Kidney (tissue), 14 donors: ENCODE data around the gene ENPP6. TPM values are rescaled to one million over a fixed set of nuclear protein-coding genes. Genes with fewer than 3 reads are reported as not detected.
A peak's percentile ranks its signal among the peaks of the same experiment; 100 is the strongest.

Experiments
- DNase-seq, 5 donors: peaks; one replicate each; pipeline ENCODE4 v3.0.0-alpha.2; 2013 to 2020
- FAIRE-seq: peaks from 2 replicates; lab custom pipeline; 2012; peaks lifted over from hg19 to GRCh38; lab: Jason Lieb, UNC
- H3K27ac ChIP-seq, 2 donors: one replicate each; pipeline ENCODE4 v1.7.0; 2013; ENCODE audit warnings: low read depth in 2 of 2, low read length in 2 of 2, inconsistent platforms in 1 of 2
- H3K27me3 ChIP-seq: one replicate; pipeline ENCODE4 v1.7.1; 2013; ENCODE audit warnings: low read length, inconsistent platforms; ENCODE audit not compliant: control insufficient read depth, insufficient read depth
- H3K36me3 ChIP-seq, 3 donors: one replicate each; pipeline versions ENCODE4 v1.7.0 to v1.7.1; 2013; ENCODE audit warnings: low read length in 3 of 3, control low read depth in 1 of 3, inconsistent platforms in 1 of 3; ENCODE audit not compliant: insufficient read depth in 3 of 3, control insufficient read depth in 2 of 3
- H3K4me1 ChIP-seq, 3 donors: one replicate each; pipeline versions ENCODE4 v1.7.0 to v1.7.1; 2013; ENCODE audit warnings: low read length in 3 of 3, inconsistent platforms in 1 of 3, low read depth in 1 of 3; ENCODE audit not compliant: control insufficient read depth in 2 of 3, insufficient read depth in 2 of 3
- H3K4me3 ChIP-seq, 3 donors: one replicate each; pipeline versions ENCODE4 v1.7.0 to v1.8.1; 2013; ENCODE audit warnings: low read length in 3 of 3, control low read depth in 1 of 3, inconsistent platforms in 1 of 3
- H3K9ac ChIP-seq, 3 donors: one replicate each; pipeline versions ENCODE4 v1.7.0 to v1.7.1; 2013; ENCODE audit warnings: low read length in 3 of 3, control low read depth in 1 of 3, inconsistent platforms in 1 of 3
- H3K9me3 ChIP-seq, 3 donors: one replicate each; pipeline versions ENCODE4 v1.7.0 to v1.7.1; 2013; ENCODE audit warnings: low read length in 3 of 3, control low read depth in 1 of 3, inconsistent platforms in 1 of 3; ENCODE audit not compliant: control insufficient read depth in 2 of 3, insufficient read depth in 1 of 3
- intact Hi-C: fragments of 100-400 bp; cut with DNase I; formaldehyde crosslinking; loops from one replicate; pipeline ENCODE4 v1.11.1; 2022
- polyA plus RNA-seq: library from polyadenylated mRNA; stranded (reverse); fragments of 350-450 nt; fragmentation: Illumina TruSeq; extraction: RNeasy Lipid Tissue Mini Kit (QIAGEN cat#74804); gene quantifications from one replicate; pipeline ENCODE4 v1.2.3, GENCODE V29; 2014; ENCODE audit warnings: low read depth, low replicate concordance; ENCODE audit not compliant: insufficient read depth
- total RNA-seq: library from RNA; stranded (reverse); fragmentation: NEBNext Ultra II Directional; extraction: Animal tissue kit (Norgen Biotek cat#: 25700); gene quantifications from one replicate; pipeline ENCODE4 v1.2.1, GENCODE V29; 2021
- TF ChIP-seq, protein P1 (sequence below): IDR thresholded peaks from 3 replicates; pipeline ENCODE4 v1.5.1; 2012; ENCODE audit warnings: mild to moderate bottlenecking, moderate library complexity, borderline replicate concordance; ENCODE audit not compliant: insufficient read depth; ENCODE audit errors: extremely low read depth
- donor health status: control.
- donor health status: control.
- donor health status: control.
- donor health status: control.
- donor health status: control.
- donor health status: DM: yes; HTN: yes; CAD: no.
- donor health status: Normal renal cell carcinoma (clear cell type).

The ENPP6 gene
- total and polyA plus RNA-seq, 2 donors from 2014 or later, result 0.91 to 7.2 TPM

DNA sequence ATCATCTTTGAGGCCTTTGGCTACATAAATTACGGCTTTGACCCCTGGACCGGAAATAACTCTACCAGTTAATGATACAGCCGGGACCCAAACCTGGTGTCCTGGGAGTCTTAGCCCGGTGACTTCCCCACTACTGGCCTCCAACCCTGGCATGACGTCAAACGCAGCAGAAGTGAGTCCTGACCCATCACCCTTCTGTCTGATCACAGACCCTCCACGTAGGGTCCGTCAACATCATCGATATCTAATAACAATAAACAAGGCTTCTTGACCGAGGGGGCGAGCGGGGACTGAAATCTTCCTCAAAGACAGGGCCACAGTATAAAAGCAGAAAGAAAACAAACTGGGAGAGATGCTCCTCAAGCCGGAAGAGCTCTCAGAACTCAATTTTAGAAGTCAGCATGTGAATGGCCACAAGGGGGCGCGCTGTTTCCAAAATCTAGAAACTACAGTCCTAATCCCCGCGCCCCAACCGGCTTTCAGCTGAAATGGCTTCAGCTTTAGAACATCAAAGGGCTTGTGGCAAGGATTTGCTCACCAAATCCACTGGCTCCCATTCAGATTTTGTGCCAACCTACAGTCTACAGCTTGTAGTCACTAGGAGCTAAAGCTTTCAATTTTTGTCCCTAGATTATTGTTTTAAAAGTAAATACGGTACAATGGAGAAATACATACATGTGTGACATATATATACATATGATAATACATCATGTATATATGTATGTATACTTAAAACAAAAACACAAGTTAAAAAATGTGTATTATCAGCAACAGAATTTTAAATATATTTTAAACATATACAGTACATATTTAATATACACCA is 46.4 kb upstream of the ENPP6 start:
- DNase-seq, result peak; percentile 92 to 97 (median 94)
- H3K27me3 ChIP-seq, result no peaks in the 10 kb centered on the region
- no peaks in the 10 kb centered on the region for H3K9me3 ChIP-seq
- no peaks in the 10 kb centered on the region for H3K4me1 ChIP-seq
- H3K4me3 ChIP-seq, result no peak overlapping the region
- H3K9ac ChIP-seq, result no peak overlapping the region
- FAIRE-seq, result peak; percentile 97
- intact Hi-C loops, result no loop called here
- no peaks in the 10 kb centered on the region for H3K36me3 ChIP-seq
- TF ChIP-seq, protein P1, sequence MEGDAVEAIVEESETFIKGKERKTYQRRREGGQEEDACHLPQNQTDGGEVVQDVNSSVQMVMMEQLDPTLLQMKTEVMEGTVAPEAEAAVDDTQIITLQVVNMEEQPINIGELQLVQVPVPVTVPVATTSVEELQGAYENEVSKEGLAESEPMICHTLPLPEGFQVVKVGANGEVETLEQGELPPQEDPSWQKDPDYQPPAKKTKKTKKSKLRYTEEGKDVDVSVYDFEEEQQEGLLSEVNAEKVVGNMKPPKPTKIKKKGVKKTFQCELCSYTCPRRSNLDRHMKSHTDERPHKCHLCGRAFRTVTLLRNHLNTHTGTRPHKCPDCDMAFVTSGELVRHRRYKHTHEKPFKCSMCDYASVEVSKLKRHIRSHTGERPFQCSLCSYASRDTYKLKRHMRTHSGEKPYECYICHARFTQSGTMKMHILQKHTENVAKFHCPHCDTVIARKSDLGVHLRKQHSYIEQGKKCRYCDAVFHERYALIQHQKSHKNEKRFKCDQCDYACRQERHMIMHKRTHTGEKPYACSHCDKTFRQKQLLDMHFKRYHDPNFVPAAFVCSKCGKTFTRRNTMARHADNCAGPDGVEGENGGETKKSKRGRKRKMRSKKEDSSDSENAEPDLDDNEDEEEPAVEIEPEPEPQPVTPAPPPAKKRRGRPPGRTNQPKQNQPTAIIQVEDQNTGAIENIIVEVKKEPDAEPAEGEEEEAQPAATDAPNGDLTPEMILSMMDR, result peak; percentile 96
- no peak overlapping the region for H3K27ac ChIP-seq

DNA sequence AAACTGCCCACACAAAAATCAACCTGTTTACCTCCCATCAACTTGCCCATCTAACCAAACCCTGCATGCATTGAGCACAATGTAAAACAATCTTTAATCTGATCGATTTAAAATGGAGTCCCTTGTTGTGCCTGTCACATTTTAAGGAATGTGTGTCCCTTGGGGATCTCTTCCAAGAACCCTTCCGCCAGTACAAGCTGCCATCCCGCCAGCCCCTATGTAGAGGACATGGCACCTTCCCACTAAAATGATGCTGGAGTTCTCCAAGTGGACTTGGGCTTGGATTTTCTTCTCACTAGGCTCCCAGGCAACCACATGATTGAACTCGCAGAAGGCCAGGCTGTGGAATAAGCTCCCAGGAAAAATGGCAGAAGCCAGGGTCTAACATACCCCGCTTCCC is 45.8 kb upstream of the ENPP6 start:
- Histone ChIP-seq H3K27ac (no peak overlapping the region), H3K4me3 (no peak overlapping the region)
- intact Hi-C loops, result no loop called here

DNA sequence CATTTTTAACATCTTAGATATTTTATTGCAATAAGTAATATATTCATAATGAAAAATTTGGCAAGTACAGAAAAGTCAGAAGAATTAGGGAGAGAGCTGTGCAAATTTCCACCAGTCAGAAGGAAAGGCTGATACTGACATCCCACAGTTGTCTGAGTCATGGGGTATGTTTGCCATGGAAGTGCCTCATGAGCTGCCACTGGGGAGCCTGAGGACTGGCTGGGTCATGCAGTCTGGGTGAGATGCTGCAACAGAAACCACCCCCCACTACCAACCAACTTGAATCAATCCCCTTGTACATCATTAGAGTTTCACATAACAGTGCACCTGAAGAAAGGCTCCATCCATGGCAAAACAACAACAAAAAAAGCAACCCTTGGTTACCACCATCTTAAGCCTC is 45.2 kb upstream of the ENPP6 start:
- FAIRE-seq (no peak), DNase-seq (no peak)
- Histone ChIP-seq H3K9ac (no peak overlapping the region), H3K36me3 (no peaks in the 10 kb centered on the region), H3K27ac (no peak overlapping the region), H3K9me3 (no peaks in the 10 kb centered on the region), H3K27me3 (no peaks in the 10 kb centered on the region), H3K4me1 (no peaks in the 10 kb centered on the region), H3K4me3 (no peak overlapping the region)
- intact Hi-C loops, result no loop called here
- TF ChIP-seq, protein P1, result no peak

More for the DNA sequence above, 45.8 kb upstream of the ENPP6 start:
- Histone ChIP-seq H3K9me3 (no peaks in the 10 kb centered on the region), H3K27me3 (no peaks in the 10 kb centered on the region), H3K36me3 (no peaks in the 10 kb centered on the region), H3K9ac (no peak overlapping the region), H3K4me1 (no peaks in the 10 kb centered on the region)
- FAIRE-seq, result no peak
- DNase-seq, result no peak
- TF ChIP-seq, protein P1, result no peak

DNA sequence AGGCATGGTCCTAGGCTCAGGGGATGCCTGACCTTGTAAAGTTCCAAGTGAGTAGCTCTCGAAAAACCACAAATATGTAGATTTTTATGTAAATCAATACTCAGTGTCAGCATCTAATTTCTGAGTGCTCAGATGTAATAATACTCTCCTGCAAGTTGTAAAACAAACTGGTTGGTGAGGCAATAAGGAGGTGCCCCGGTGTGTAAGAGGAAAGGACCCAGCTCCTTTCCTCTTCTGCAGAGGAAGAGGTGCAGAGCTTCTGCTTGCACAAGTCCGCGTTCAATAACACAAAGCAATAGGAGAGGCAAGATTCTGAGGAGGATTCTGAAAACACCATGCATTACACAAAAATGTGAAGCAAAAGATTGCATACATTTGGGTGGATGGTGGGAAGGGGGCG is 43.6 kb upstream of the ENPP6 start:
- no peak for FAIRE-seq
- intact Hi-C loops, result no loop called here

More for the DNA sequence above, 43.6 kb upstream of the ENPP6 start:
- no peak overlapping the region for H3K4me3 ChIP-seq
- no peak overlapping the region for H3K9ac ChIP-seq
- H3K36me3 ChIP-seq, result no peaks in the 10 kb centered on the region
- no peaks in the 10 kb centered on the region for H3K4me1 ChIP-seq
- DNase-seq, result no peak
- TF ChIP-seq, protein P1, result no peak
- no peaks in the 10 kb centered on the region for H3K9me3 ChIP-seq
- H3K27ac ChIP-seq, result no peak overlapping the region
- no peaks in the 10 kb centered on the region for H3K27me3 ChIP-seq
